HepG2 (cell line): Measurements from ENCODE around the gene MSRB2. TPM values are rescaled to one million over a fixed set of nuclear protein-coding genes. Genes with fewer than 3 reads are reported as not detected.

ENCODE experiments used
- ATAC-seq: fragments of 200-7000 bp; cut with Tn5 transposase; 3 replicates; pipeline ENCODE4 v1.9.1; 2020; ENCODE audit warnings: mild to moderate bottlenecking, moderate library complexity
- Bru-seq: library from RNA; stranded (reverse); fragments of 400-500 nt; gene quantifications from one replicate; lab custom pipeline; 2021; lab: Mats Ljungman, UMichigan
- BruChase-seq, 2 experiments: library from RNA; stranded (reverse); fragments of 400-500 nt; gene quantifications; one replicate each; lab custom pipeline; 2021; lab: Mats Ljungman, UMichigan
- BruUV-seq: library from RNA; stranded (reverse); fragments of 400-500 nt; replicated peaks from 2 replicates; lab custom pipeline; 2021; lab: Mats Ljungman, UMichigan
- CTCF ChIA-PET: fragments of 300-600 bp; formaldehyde crosslinking; extraction: SDS; loops from one replicate; lab custom pipeline; 2021; ENCODE audit warnings: low total read pairs, inconsistent platforms, low intra/inter-chr PET ratio; lab: Yijun Ruan, JAX
- POLR2A ChIA-PET: fragments of 350-600 bp; sonication (Branson Sonifier 250); formaldehyde crosslinking; loops from one replicate; lab custom pipeline; 2020; ENCODE audit warnings: antibody characterized with exemption, inconsistent platforms; lab: Yijun Ruan, JAX
- DNase-seq: peaks from one replicate; pipeline ENCODE4 v3.0.0-alpha.2; 2015; ENCODE audit warnings: low spot score
- FAIRE-seq: peaks from 3 replicates; lab custom pipeline; 2011; peaks lifted over from hg19 to GRCh38; lab: Jason Lieb, UNC
- H2AFZ ChIP-seq: one replicate; pipeline ENCODE4 v1.6.1; 2011; ENCODE audit warnings: low read length, inconsistent platforms
- H3K27ac ChIP-seq: fragments of 300-600 bp; 3 replicates; pipeline ENCODE4 v1.8.0; 2011; ENCODE audit warnings: mixed run types, mild to moderate bottlenecking, mixed read lengths, low read length, inconsistent platforms; ENCODE audit not compliant: insufficient read depth; ENCODE audit errors: extremely low read length
- H3K27me3 ChIP-seq, 2 experiments: fragments of 200-600 bp in 1 of 2; 2 replicates in 1 of 2; 3 replicates in 1 of 2; pipeline versions ENCODE4 v1.6.0 to v1.8.0; 2011; ENCODE audit warnings: low read length in 2 of 2, mild to moderate bottlenecking in 2 of 2, moderate library complexity in 2 of 2, inconsistent platforms in 1 of 2; ENCODE audit not compliant: insufficient read depth in 2 of 2, control insufficient read depth in 1 of 2
- H3K36me3 ChIP-seq, 2 experiments: fragments of 200-600 bp in 1 of 2; replicated peaks in 1 of 2; 2 replicates in 1 of 2; 3 replicates in 1 of 2; pipeline versions ENCODE4 v1.5.1 to v1.8.0; 2011; ENCODE audit warnings: low read length in 2 of 2, inconsistent platforms in 1 of 2; ENCODE audit not compliant: insufficient read depth in 2 of 2, control insufficient read depth in 1 of 2
- H3K4me1 ChIP-seq: 2 replicates; pipeline ENCODE4 v1.5.1; 2012; ENCODE audit warnings: low read length, inconsistent platforms; ENCODE audit not compliant: insufficient read depth
- H3K4me2 ChIP-seq: 2 replicates; pipeline ENCODE4 v1.6.0; 2011; ENCODE audit warnings: low read depth, low read length, inconsistent platforms
- H3K4me3 ChIP-seq, 3 experiments: fragments of 200-600 bp in 1 of 3; sonication (generic), shearing (Covaris generic) in 1 of 3; replicated peaks in 1 of 3; 2 replicates each; pipeline ENCODE4 v1.5.1; 2011 to 2016; ENCODE audit warnings: low read length in 3 of 3, inconsistent platforms in 2 of 3, low read depth in 2 of 3, mild to moderate bottlenecking in 2 of 3, control low read depth in 1 of 3, mixed read lengths in 1 of 3; ENCODE audit not compliant: insufficient read depth in 1 of 3
- H3K79me2 ChIP-seq: one replicate; pipeline ENCODE4 v1.6.1; 2011; ENCODE audit warnings: low read length, inconsistent platforms; ENCODE audit not compliant: insufficient read depth
- H3K9ac ChIP-seq: 2 replicates; pipeline ENCODE4 v1.6.0; 2011; ENCODE audit warnings: mild to moderate bottlenecking, low read depth, low read length, inconsistent platforms; ENCODE audit not compliant: insufficient read depth
- H3K9me3 ChIP-seq: 2 replicates; pipeline ENCODE4 v1.5.1; 2012; ENCODE audit warnings: mild to moderate bottlenecking, low read length
- H4K20me1 ChIP-seq: 2 replicates; pipeline ENCODE4 v1.6.0; 2011; ENCODE audit warnings: inconsistent platforms, mild to moderate bottlenecking, low read length, moderate library complexity; ENCODE audit not compliant: insufficient read depth
- AGO1 ChIP-seq: fragments of 200-400 bp; formaldehyde crosslinking; IDR thresholded peaks from 2 replicates; pipeline ENCODE4 v1.6.1; 2017; ENCODE audit warnings: mild to moderate bottlenecking, low read depth, low read length, moderate library complexity; ENCODE audit not compliant: poor library complexity, severe bottlenecking
- EZH2 ChIP-seq: conservative IDR thresholded peaks from 2 replicates; pipeline ENCODE4 v1.6.1; 2012; ENCODE audit warnings: mild to moderate bottlenecking, low read depth, low read length, moderate library complexity
- FOXK1 ChIP-seq: sonication (generic); formaldehyde crosslinking; IDR thresholded peaks from 2 replicates; pipeline ENCODE4 v1.4.0; 2020; ENCODE audit warnings: low read depth, missing genetic modification reagents, borderline replicate concordance
- HNRNPH1 ChIP-seq: fragments of 200-400 bp; formaldehyde crosslinking; optimal IDR thresholded peaks from 2 replicates; pipeline ENCODE3; 2017; ENCODE audit warnings: mild to moderate bottlenecking, low read depth, low read length
- JUND ChIP-seq: sonication (generic); formaldehyde crosslinking; IDR thresholded peaks from 2 replicates; pipeline ENCODE4 v1.8.0; 2022; ENCODE audit warnings: mild to moderate bottlenecking, missing genetic modification reagents
- KDM4B ChIP-seq: sonication (generic); formaldehyde crosslinking; IDR thresholded peaks from 2 replicates; pipeline ENCODE4 v1.4.0; 2020; ENCODE audit warnings: missing genetic modification reagents
- MTA3 ChIP-seq: sonication (generic); formaldehyde crosslinking; IDR thresholded peaks from 2 replicates; pipeline ENCODE4 v1.4.0; 2020; ENCODE audit warnings: missing genetic modification reagents
- SALL2 ChIP-seq: sonication (generic); formaldehyde crosslinking; IDR thresholded peaks from 2 replicates; pipeline ENCODE4 v1.8.1; 2023; ENCODE audit warnings: mild to moderate bottlenecking, missing genetic modification reagents, inconsistent platforms
- YEATS4 ChIP-seq: sonication (generic); formaldehyde crosslinking; IDR thresholded peaks from 2 replicates; pipeline ENCODE4 v1.4.0; 2020; ENCODE audit warnings: missing genetic modification reagents, borderline replicate concordance
- ZKSCAN1 ChIP-seq: fragments of 150-350 bp; IDR thresholded peaks from 2 replicates; pipeline ENCODE4 v1.6.1; 2014; ENCODE audit warnings: low read length
- ZNF337 ChIP-seq: sonication (generic); formaldehyde crosslinking; IDR thresholded peaks from 2 replicates; pipeline ENCODE4 v1.5.1; 2020; ENCODE audit warnings: missing genetic modification reagents, low read depth, mild to moderate bottlenecking, borderline replicate concordance
- ZNF558 ChIP-seq: sonication (generic); formaldehyde crosslinking; IDR thresholded peaks from 2 replicates; pipeline ENCODE4 v1.9.0; 2022; ENCODE audit warnings: mild to moderate bottlenecking, missing genetic modification reagents, borderline replicate concordance
- ZNF580 ChIP-seq: IDR thresholded peaks from 2 replicates; pipeline ENCODE4 v1.6.1; 2016; ENCODE audit warnings: low read depth, borderline replicate concordance
- WGBS: methylation state at CpG from one replicate; pipeline ENCODE4 v1.1.6; 2017; ENCODE audit warnings: low lambda C conversion rate; 5-methylcytosine and 5-hydroxymethylcytosine counted together
- in situ Hi-C: cut with HindIII; loops from 2 replicates; pipeline ENCODE4 v1.10.0; 2017; ENCODE audit warnings: low pct_unique_long_range_greater_than_20kb; ENCODE audit not compliant: extremely low pct_ligation_motif_present
- intact Hi-C: fragments of 100-400 bp; cut with micrococcal nuclease; formaldehyde crosslinking; loops from one replicate; pipeline ENCODE4 v1.10.0; 2022; ENCODE audit not compliant: unreplicated experiment
- long read RNA-seq, 2 experiments: library from RNA in 1 of 2; library from polyadenylated mRNA in 1 of 2; stranded (forward) in 1 of 2; unstranded in 1 of 2; transcript quantifications; one replicate each; pipeline ENCODE4 v2.0.0, GENCODE V29; 2019 to 2022
- polyA minus RNA-seq, 3 experiments: library from RNA; depleted of rRNA, polyadenylated mRNA; stranded (reverse); fragments of >200 nt; gene quantifications; 2 replicates each; pipeline ENCODE4 v1.2.3, GENCODE V29; 2011; ENCODE audit warnings: low replicate concordance in 1 of 3
- polyA plus RNA-seq, 8 experiments: library from polyadenylated mRNA; depleted of rRNA in 3 of 8; stranded (reverse) in 7 of 8; unstranded in 1 of 8; fragments of >200 nt; fragmentation: Illumina TruSeq in 4 of 8; extraction: Trizol in 4 of 8; gene quantifications; 2 replicates each; pipeline versions ENCODE4 v1.2.1 to v1.2.3, GENCODE V29; 2011 to 2016; ENCODE audit warnings: low read depth in 4 of 8, missing spikeins in 1 of 8, mixed read lengths in 1 of 8; ENCODE audit not compliant: insufficient read depth in 1 of 8
- total RNA-seq, 5 experiments: library from RNA; depleted of rRNA; stranded (reverse); fragments of >200 nt; fragmentation: Illumina TruSeq; extraction: Trizol; gene quantifications; 2 replicates each; pipeline ENCODE4 v1.2.3, GENCODE V29; 2016; ENCODE audit warnings: low read depth in 1 of 5
- TF ChIP-seq, protein P1 (sequence below): sonication (generic); formaldehyde crosslinking; IDR thresholded peaks from 2 replicates; pipeline ENCODE4 v1.4.0; 2020; ENCODE audit warnings: missing genetic modification reagents, borderline replicate concordance
- TF ChIP-seq, protein P2 (sequence below): IDR thresholded peaks from 2 replicates; pipeline ENCODE4 v1.6.1; 2016; ENCODE audit warnings: mild to moderate bottlenecking, missing biosample characterization, missing genetic modification reagents

MSRB2 gene
- total RNA-seq (2016; rRNA removed; fragmentation: Illumina TruSeq; extraction: Trizol) (5.2 and 8.3 TPM in 2 replicates), polyA plus RNA-seq (2011; rRNA removed) (22.1 and 23.3 TPM in 2 replicates), polyA minus RNA-seq (2011; rRNA and poly(A)+ RNA removed; ENCODE audit: low replicate concordance) (9.2 and 16.2 TPM in 2 replicates), Bru-seq, nascent RNA (percentile 55 among the genes with signal in this experiment), BruChase-seq, experiment 1, labeled RNA remaining after a 6-hour chase (percentile 42 among the genes with signal in this experiment), BruChase-seq, experiment 2, labeled RNA remaining after a 2-hour chase (percentile 43 among the genes with signal in this experiment)
- 2.9 and 3.6 TPM in 2 replicates for total RNA-seq (2016; cell fraction: cytosol; rRNA removed; fragmentation: Illumina TruSeq; extraction: Trizol; ENCODE audit: low read depth)
- total RNA-seq (2016; cell fraction: insoluble cytoplasmic fraction; rRNA removed; fragmentation: Illumina TruSeq; extraction: Trizol), result 6.5 and 7.4 TPM in 2 replicates
- 5.4 and 7.8 TPM in 2 replicates for total RNA-seq (2016; cell fraction: membrane; rRNA removed; fragmentation: Illumina TruSeq; extraction: Trizol)
- 3.2 and 6.3 TPM in 2 replicates for total RNA-seq (2016; cell fraction: nucleus; rRNA removed; fragmentation: Illumina TruSeq; extraction: Trizol)
- 13.6 and 15.3 TPM in 2 replicates for polyA plus RNA-seq (2011; cell fraction: cytosol; rRNA removed)
- polyA plus RNA-seq (2011; cell fraction: nucleus; rRNA removed), result 7.6 and 10.5 TPM in 2 replicates
- polyA plus RNA-seq (2012), result 11.5 and 14.6 TPM in 2 replicates
- 6.2 and 9.1 TPM in 2 replicates for polyA plus RNA-seq (2016; cell fraction: cytosol; fragmentation: Illumina TruSeq; extraction: Trizol; ENCODE audit: low read depth)
- 7.0 and 7.6 TPM in 2 replicates for polyA plus RNA-seq (2016; cell fraction: insoluble cytoplasmic fraction; fragmentation: Illumina TruSeq; extraction: Trizol; ENCODE audit: low read depth)
- polyA plus RNA-seq (2016; cell fraction: membrane; fragmentation: Illumina TruSeq; extraction: Trizol; ENCODE audit: low read depth), result 7.7 and 12.3 TPM in 2 replicates
- polyA plus RNA-seq (2016; cell fraction: nucleus; fragmentation: Illumina TruSeq; extraction: Trizol; ENCODE audit: insufficient read depth, low read depth), result 11.1 and 15.3 TPM in 2 replicates
- polyA minus RNA-seq (2011; cell fraction: cytosol; rRNA and poly(A)+ RNA removed), result 2.2 and 6.8 TPM in 2 replicates
- 0.90 and 3.7 TPM in 2 replicates for polyA minus RNA-seq (2011; cell fraction: nucleus; rRNA and poly(A)+ RNA removed)
- long read RNA-seq, experiment 1, partial matches to known transcripts, result 0 of 3 reads
- long read RNA-seq, experiment 1, other reads (novel, unspliced or antisense), result 0 of 3 reads
- long read RNA-seq, experiment 2, transcript MSRB2-201 (5 exons, 1,803 nt), result major isoform, 28 of 31 reads
- long read RNA-seq, experiment 2, partial matches to known transcripts, result 0 of 31 reads
- long read RNA-seq, experiment 2, other reads (novel, unspliced or antisense), result 2 of 31 reads

- CTCF ChIA-PET, result no interaction called here
- Histone ChIP-seq H3K4me1 (peaks cover 52% of the 10 kb centered on the region), H3K9me3 (peaks cover 4% of the 10 kb centered on the region; the same call in 1 of the 2 replicates), H4K20me1 (no peaks in the 10 kb centered on the region), H3K4me3 (peak within 1 kb of the TSS; percentile 81 to 90 (median 81)), H3K79me2 (peaks cover 9% of the 10 kb centered on the region), H3K36me3 (no peaks in the 10 kb centered on the region), H3K9ac (peak within 1 kb of the TSS; percentile 91), H3K4me2 (peak within 1 kb of the TSS; percentile 91), H2AFZ (peak within 1 kb of the TSS; percentile 44), H3K27me3 (no peaks in the 10 kb centered on the region), H3K27ac (peak within 1 kb of the TSS; percentile 74)
- peak; percentile 50 for FAIRE-seq
- intact Hi-C loops (loop anchor here (5.0 kb wide), 1 partner anchor 62 kb away; no protein-coding TSS in a partner anchor), in situ Hi-C loops (no loop called here)
- POLR2A ChIA-PET, result no interaction called here
- no TSS peak for BruUV-seq
- 5% methylated on average over 12 of the region's 50 CpGs for WGBS
- ATAC-seq, result peak; percentile 93
- DNase-seq, result peak; percentile 86
- peak; percentile 61 for TF ChIP-seq HNRNPH1
- TF ChIP-seq ZNF337 (CRISPR knock-in tag), result no peak
- TF ChIP-seq MTA3 (CRISPR knock-in tag), result no peak
- 0 out of 2 replicates have a peak, but pooled peaks have one; percentile 60 for TF ChIP-seq KDM4B
- no peak for TF ChIP-seq AGO1
- TF ChIP-seq SALL2, result peak; percentile 51; the same call in 1 of the 2 replicates
- TF ChIP-seq, protein P1, sequence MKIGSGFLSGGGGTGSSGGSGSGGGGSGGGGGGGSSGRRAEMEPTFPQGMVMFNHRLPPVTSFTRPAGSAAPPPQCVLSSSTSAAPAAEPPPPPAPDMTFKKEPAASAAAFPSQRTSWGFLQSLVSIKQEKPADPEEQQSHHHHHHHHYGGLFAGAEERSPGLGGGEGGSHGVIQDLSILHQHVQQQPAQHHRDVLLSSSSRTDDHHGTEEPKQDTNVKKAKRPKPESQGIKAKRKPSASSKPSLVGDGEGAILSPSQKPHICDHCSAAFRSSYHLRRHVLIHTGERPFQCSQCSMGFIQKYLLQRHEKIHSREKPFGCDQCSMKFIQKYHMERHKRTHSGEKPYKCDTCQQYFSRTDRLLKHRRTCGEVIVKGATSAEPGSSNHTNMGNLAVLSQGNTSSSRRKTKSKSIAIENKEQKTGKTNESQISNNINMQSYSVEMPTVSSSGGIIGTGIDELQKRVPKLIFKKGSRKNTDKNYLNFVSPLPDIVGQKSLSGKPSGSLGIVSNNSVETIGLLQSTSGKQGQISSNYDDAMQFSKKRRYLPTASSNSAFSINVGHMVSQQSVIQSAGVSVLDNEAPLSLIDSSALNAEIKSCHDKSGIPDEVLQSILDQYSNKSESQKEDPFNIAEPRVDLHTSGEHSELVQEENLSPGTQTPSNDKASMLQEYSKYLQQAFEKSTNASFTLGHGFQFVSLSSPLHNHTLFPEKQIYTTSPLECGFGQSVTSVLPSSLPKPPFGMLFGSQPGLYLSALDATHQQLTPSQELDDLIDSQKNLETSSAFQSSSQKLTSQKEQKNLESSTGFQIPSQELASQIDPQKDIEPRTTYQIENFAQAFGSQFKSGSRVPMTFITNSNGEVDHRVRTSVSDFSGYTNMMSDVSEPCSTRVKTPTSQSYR (CRISPR knock-in tag), result peak; percentile 98
- TF ChIP-seq YEATS4 (CRISPR knock-in tag), result peak; percentile 52; the same call in 1 of the 2 replicates
- peak; percentile 24; the same call in 1 of the 2 replicates for TF ChIP-seq ZNF580 (CRISPR knock-in tag)
- TF ChIP-seq ZKSCAN1, result 0 out of 2 replicates have a peak, but pooled peaks have one; percentile 7
- 0 out of 2 replicates have a peak, but pooled peaks have one; percentile 13 for TF ChIP-seq FOXK1 (CRISPR knock-in tag)
- no peak for TF ChIP-seq JUND (CRISPR knock-in tag)
- TF ChIP-seq, protein P2, sequence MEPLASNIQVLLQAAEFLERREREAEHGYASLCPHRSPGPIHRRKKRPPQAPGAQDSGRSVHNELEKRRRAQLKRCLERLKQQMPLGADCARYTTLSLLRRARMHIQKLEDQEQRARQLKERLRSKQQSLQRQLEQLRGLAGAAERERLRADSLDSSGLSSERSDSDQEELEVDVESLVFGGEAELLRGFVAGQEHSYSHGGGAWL (CRISPR knock-in tag), result no peak
- no peak for TF ChIP-seq EZH2
- peak; percentile 26; the same call in 1 of the 2 replicates for TF ChIP-seq ZNF558
Observed at GRCh38 chr10:23095404-23095965, at the start of gene MSRB2. TSS of gene MSRB2 (plus strand) at chr10:23095579. CDS start at chr10:23095609, 30 bp downstream.
